Right lobe of liver (tissue), 4 donors: ENCODE data around the gene AVPR1A.

ENCODE experiments used
- CTCF ChIP-seq, 4 donors: fragments of 200-600 bp in 3 of 4; fragments of 450-650 bp in 1 of 4; IDR thresholded peaks; one replicate each; pipeline versions ENCODE4 v1.5.1 to v1.8.0; 2016 to 2022; ENCODE audit warnings: antibody characterized with exemption in 4 of 4, mild to moderate bottlenecking in 2 of 4
- POLR2A ChIP-seq: fragments of 450-650 bp; IDR thresholded peaks from one replicate; pipeline ENCODE4 v1.6.1; 2017; ENCODE audit warnings: antibody characterized with exemption, mild to moderate bottlenecking
- donor health status: DM: no; HTN: no; CAD: no.
- donor health status: DM: no; HTN: no; CAD: no.
- donor health status: DM: no; HTN: yes; CAD: no.

DNA sequence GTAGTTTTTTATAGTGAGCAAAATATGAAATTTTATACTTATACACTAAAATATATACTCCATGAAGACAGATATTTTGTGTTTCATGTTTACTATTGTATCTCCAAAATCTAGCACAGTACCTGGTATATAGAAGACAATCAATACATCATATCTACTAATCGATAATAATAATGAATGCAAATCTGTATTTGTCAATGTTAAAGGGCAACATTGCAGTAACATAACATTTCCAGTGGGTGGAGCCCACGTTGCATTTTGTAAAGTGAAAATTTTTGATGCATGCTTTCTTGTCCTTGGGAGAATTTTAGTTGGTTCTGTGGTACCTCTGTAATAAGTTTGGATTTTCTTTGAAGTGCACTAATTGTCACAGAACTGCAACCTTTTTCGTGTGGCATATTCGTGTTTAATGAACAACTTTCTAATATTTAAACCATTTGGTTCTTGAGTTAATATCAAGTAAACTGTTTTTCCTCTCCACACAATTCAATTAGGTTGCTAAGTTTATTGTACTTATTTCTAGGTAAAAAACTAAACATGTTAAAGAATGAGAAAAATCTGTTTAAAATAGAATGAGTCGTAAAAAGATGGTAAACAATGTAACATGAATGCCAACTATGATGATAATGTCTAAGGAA is 47.4 kb downstream of the AVPR1A start:
- TF ChIP-seq CTCF (IDR thresholded peaks at IDR 0.05) (peak; percentile 81 to 88 (median 86)), POLR2A (no peak)
